Choroid plexus epithelial cell (primary cell): ENCODE measurements around the gene BZW2.

Experiments
- DNase-seq: peaks from one replicate; pipeline ENCODE4 v3.0.0-alpha.2; 2010; ENCODE audit warnings: low read depth
- H3K4me3 ChIP-seq: 2 replicates; pipeline ENCODE4 v1.5.1; 2011; ENCODE audit warnings: low read depth, mild to moderate bottlenecking, control low read depth, low read length, moderate library complexity
- CTCF ChIP-seq: conservative IDR thresholded peaks from 2 replicates; pipeline ENCODE4 v1.5.1; 2011; ENCODE audit warnings: low read depth, mild to moderate bottlenecking, control low read depth, inconsistent platforms, low read length, moderate library complexity

Gene BZW2

DNA sequence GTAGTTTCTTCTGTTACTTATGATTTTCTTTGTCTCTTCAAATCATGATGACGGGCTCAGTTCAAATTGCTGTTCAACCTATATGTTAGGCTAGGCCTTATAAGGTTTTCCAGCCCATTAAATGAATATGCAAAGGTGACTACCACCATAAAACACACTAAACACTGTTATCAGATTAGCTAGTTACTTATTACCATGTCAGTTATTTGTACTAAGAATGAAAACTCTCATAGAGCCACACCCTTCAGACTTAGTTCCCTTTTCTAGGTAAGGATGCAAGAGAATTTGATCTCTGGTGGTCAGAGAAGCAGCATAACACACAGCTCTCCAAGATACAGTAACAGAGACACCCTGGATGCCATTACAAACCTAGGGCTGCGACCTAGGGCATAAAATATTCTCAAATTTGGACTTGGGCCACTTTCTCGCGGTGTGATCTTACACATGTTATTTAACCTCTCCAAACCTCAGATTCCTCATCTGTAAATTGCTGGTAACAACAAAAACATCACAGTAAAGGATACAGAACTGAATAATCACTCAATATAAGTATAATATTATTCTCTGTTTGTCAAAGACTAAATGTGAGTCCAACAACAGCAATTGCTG lies 36.0 kb upstream of the BZW2 start:
- no peak for TF ChIP-seq CTCF
- peak; percentile 74 for DNase-seq
- no peak overlapping the region for H3K4me3 ChIP-seq

DNA sequence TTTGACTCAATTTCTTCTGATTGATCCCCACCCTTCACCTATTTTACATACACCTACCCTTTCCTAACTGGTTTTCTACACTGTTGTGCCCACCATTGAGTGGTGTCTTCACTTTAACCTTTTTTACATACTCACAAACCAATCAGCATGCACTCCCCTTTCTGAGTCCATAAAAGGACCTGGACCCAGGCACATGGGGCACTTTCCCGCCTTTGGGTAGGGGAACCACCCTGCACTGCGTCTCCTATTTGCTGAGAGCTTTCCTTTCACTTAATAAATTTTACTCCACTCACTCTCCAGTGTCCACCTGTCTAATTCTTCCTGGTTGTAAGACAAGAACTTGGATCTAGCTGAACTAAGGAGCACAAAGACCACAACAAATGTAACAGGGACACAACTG lies 34.3 kb upstream of the BZW2 start:
- no peak for DNase-seq
- H3K4me3 ChIP-seq = no peak overlapping the region
- TF ChIP-seq CTCF = no peak

GRCh38 chr7:16615228-16615627 lies 30.8 kb upstream of the BZW2 start:
- no peak for TF ChIP-seq CTCF
- no peak overlapping the region for H3K4me3 ChIP-seq
- DNase-seq = no peak

DNA sequence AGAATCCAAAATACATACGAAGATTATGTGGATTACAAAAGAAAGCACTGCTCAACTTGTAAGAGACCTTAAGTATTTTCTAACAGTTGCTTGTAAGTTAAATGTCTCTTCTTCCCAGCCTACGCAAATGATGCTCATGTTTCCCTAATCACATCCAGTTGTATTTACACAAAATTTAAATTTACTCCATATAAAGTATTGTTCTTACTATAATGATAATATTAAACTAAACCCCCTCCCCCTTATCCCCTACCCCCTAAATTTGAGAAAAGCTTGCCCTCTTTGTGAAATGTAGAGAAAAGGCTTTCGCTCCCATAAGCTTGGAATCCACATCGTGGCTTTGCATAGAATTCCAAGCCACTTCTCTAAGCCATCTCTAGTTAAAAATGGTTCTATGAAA lies 29.9 kb upstream of the BZW2 start:
- no peak for TF ChIP-seq CTCF
- no peak overlapping the region for H3K4me3 ChIP-seq
- DNase-seq = no peak

GRCh38 chr7:16616542-16616941 lies 29.4 kb upstream of the BZW2 start:
- no peak overlapping the region for H3K4me3 ChIP-seq
- TF ChIP-seq CTCF = no peak
- no peak for DNase-seq

DNA sequence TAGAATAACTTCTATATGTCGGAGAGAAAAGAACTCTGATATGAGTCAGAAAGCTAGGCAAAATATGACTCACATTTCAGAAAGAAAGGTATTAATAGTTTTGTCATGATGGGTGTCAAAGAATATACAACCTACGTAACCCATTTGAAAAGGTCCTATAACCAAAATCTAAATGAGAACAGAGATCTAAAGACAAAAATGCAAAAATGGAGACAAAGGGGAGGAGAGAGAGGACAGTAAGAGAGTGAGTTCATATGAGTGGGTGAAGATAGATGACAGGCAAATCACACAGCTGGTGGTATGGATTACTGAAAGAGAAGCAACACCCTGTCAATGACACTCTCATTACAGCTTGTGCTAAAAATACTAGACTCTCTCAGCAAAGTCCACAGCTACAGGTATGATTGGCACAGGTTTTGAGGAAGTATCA lies 26.0 kb upstream of the BZW2 start:
- no peak overlapping the region for H3K4me3 ChIP-seq
- peak; percentile 35 for DNase-seq
- TF ChIP-seq CTCF = no peak

- no peak for DNase-seq
- no peak for TF ChIP-seq CTCF
These were observed 19.6 kb upstream of the BZW2 start for GRCh38 chr7:16626388-16626787.

More at GRCh38 chr7:16626388-16626787, 19.6 kb upstream of the BZW2 start:
- H3K4me3 ChIP-seq = no peak overlapping the region
